Body of pancreas (tissue), 4 donors: ENCODE results near the gene CCDC34. TPM values are rescaled to one million over a fixed set of nuclear protein-coding genes. Genes with fewer than 3 reads are reported as not detected.

Experiments
- ATAC-seq: fragments of 150-250 bp; one replicate; pipeline ENCODE4 v1.9.1; 2016
- DNase-seq, 4 donors: peaks; one replicate each; pipeline ENCODE4 v3.0.0-alpha.2; 2019
- H3K27ac ChIP-seq, 4 donors: fragments of 200-600 bp; sonication (generic); 1 replicate in 3 of 4; 2 replicates in 1 of 4; pipeline versions ENCODE4 v1.5.1 to v1.6.1; 2016 to 2019; ENCODE audit warnings: mild to moderate bottlenecking in 1 of 4, mixed read lengths in 1 of 4, moderate library complexity in 1 of 4
- H3K27me3 ChIP-seq, 2 donors: fragments of 200-600 bp; sonication (generic); one replicate each; pipeline ENCODE4 v1.6.0; 2016; ENCODE audit warnings: mild to moderate bottlenecking in 1 of 2
- H3K36me3 ChIP-seq, 2 donors: fragments of 200-600 bp; sonication (generic); replicated peaks in 1 of 2; 2 replicates each; pipeline ENCODE4 v1.5.1; 2016; ENCODE audit warnings: low read depth in 2 of 2; ENCODE audit not compliant: insufficient read depth in 1 of 2
- H3K4me1 ChIP-seq: fragments of 200-600 bp; sonication (generic); one replicate; pipeline ENCODE4 v1.6.0; 2016
- H3K4me3 ChIP-seq, 2 donors: fragments of 200-600 bp; sonication (generic); 1 replicate in 1 of 2; 2 replicates in 1 of 2; pipeline ENCODE4 v1.5.1; 2016 to 2019
- H3K9me3 ChIP-seq, 3 donors: fragments of 200-600 bp; sonication (generic); 1 replicate in 2 of 3; 2 replicates in 1 of 3; pipeline ENCODE4 v1.5.1; 2016
- CTCF ChIP-seq, 7 experiments: fragments of 450-650 bp in 4 of 7; fragments of 200-600 bp in 3 of 7; sonication (generic) in 3 of 7; IDR thresholded peaks; one replicate each; pipeline ENCODE4 v1.5.1; 2016 to 2019; ENCODE audit warnings: antibody characterized with exemption in 7 of 7
- POLR2A ChIP-seq, 3 donors: fragments of 450-650 bp; IDR thresholded peaks; one replicate each; pipeline ENCODE4 v1.6.1; 2016; ENCODE audit warnings: antibody characterized with exemption in 3 of 3, mild to moderate bottlenecking in 2 of 3
- WGBS, 2 donors: methylation state at CpG; one replicate each; pipeline ENCODE4 v1.1.5; 2017; 5-methylcytosine and 5-hydroxymethylcytosine counted together
- intact Hi-C: fragments of 100-400 bp; cut with DNase I; formaldehyde crosslinking; loops from one replicate; pipeline ENCODE4 v1.15.1; 2023
- total RNA-seq, 2 donors: library from RNA; depleted of rRNA; stranded (reverse); fragments of >200 nt; gene quantifications; one replicate each; pipeline ENCODE4 v1.1.0, GENCODE V29; 2016

Gene CCDC34
- total RNA-seq, 2 donors from 2014 or later: 3.6 to 5.9 TPM

GRCh38 chr11:27405134-27405533 lies 42.1 kb upstream of the CCDC34 start:
- intact Hi-C loops: no loop called here
- peaks cover 84% of the 10 kb centered on the region for H3K4me1 ChIP-seq

DNA sequence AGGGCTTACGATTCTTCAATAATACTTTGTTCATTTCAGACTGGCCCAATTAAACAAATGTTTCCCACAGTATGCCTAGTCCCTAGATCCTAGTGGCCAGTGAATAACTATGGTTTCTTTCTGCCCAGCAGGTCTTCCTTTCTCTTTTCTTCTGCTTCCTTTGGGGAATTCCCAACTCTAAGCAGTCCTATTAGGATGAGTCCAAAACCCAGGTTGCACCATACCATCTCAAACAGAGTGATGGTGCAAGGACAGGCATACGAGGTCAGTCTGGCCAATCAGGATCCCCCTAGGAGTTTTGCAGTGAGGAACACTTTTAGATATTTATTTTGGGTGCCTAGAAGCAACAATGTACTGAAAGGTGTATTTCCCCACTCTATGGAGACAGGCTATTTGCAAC lies 41.4 kb upstream of the CCDC34 start:
- intact Hi-C loops: no loop called here
- 74 to 78% methylated on average over 2 of the region's 2 CpGs for WGBS, 2 donors
- DNase-seq (no peak), ATAC-seq (no peak)
- Histone ChIP-seq H3K27ac (peak overlapping the region in 1 of 4 donors; percentile 26), H3K27me3 (no peaks in the 10 kb centered on the region), H3K4me3 (no peak overlapping the region), H3K9me3 (no peaks in the 10 kb centered on the region), H3K4me1 (peaks cover 83% of the 10 kb centered on the region), H3K36me3 (no peaks in the 10 kb centered on the region)
- TF ChIP-seq POLR2A (IDR thresholded peaks at IDR 0.05) (no peak), CTCF (IDR thresholded peaks at IDR 0.05) (no peak)

More at GRCh38 chr11:27405134-27405533, 42.1 kb upstream of the CCDC34 start:
- 56 to 61% methylated on average over 3 of the region's 3 CpGs for WGBS, 2 donors
- H3K9me3 ChIP-seq: no peaks in the 10 kb centered on the region
- no peak overlapping the region for H3K4me3 ChIP-seq
- H3K27ac ChIP-seq: peak overlapping the region in 2 of 4 donors; percentile 4 to 26
- TF ChIP-seq POLR2A (IDR thresholded peaks at IDR 0.05) (no peak), CTCF (IDR thresholded peaks at IDR 0.05) (no peak)
- no peak for ATAC-seq
- H3K36me3 ChIP-seq: no peaks in the 10 kb centered on the region
- no peaks in the 10 kb centered on the region for H3K27me3 ChIP-seq
- no peak for DNase-seq

DNA sequence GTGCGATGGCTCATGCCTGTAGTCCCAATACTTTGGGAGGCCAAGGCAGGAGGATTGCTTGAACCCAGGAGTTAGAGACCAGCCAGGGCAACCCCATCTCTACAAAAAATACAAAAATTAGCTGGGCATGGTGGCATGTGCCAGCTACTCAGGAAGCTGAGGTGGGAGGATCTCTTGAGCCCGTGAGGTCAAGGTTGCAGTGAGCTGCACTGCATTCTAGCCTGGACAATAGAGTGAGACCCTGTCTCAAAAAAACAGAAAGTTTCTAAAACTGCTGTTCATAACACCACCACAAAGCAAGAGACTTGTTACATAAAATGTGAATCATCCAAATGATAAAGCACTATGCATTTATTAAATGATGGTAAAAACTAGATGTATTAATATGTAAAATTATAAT lies 40.2 kb upstream of the CCDC34 start:
- DNase-seq (no peak), ATAC-seq (no peak)
- no peaks in the 10 kb centered on the region for H3K36me3 ChIP-seq
- H3K4me1 ChIP-seq: peaks cover 83% of the 10 kb centered on the region
- peak overlapping the region in 3 of 4 donors; percentile 68 to 73 (median 71) for H3K27ac ChIP-seq
- WGBS, 2 donors: 80 to 90% methylated on average over 2 of the region's 2 CpGs
- H3K4me3 ChIP-seq: no peak overlapping the region
- no peaks in the 10 kb centered on the region for H3K27me3 ChIP-seq
- no peaks in the 10 kb centered on the region for H3K9me3 ChIP-seq
- intact Hi-C loops: no loop called here
- TF ChIP-seq CTCF (IDR thresholded peaks at IDR 0.05) (no peak), POLR2A (IDR thresholded peaks at IDR 0.05) (no peak)

- Histone ChIP-seq H3K9me3 (no peaks in the 10 kb centered on the region), H3K27me3 (no peaks in the 10 kb centered on the region), H3K27ac (peak overlapping the region; percentile 41 to 73 (median 70)), H3K4me1 (peaks cover 85% of the 10 kb centered on the region), H3K4me3 (no peak overlapping the region), H3K36me3 (no peaks in the 10 kb centered on the region)
- 78 to 82% methylated on average over 2 of the region's 2 CpGs for WGBS, 2 donors
- intact Hi-C loops: no loop called here
- TF ChIP-seq POLR2A (IDR thresholded peaks at IDR 0.05): no peak
- no peak for TF ChIP-seq CTCF (IDR thresholded peaks at IDR 0.05)
- ATAC-seq: no peak
- DNase-seq: no peak
These were observed 39.4 kb upstream of the CCDC34 start for GRCh38 chr11:27402450-27402849.

DNA sequence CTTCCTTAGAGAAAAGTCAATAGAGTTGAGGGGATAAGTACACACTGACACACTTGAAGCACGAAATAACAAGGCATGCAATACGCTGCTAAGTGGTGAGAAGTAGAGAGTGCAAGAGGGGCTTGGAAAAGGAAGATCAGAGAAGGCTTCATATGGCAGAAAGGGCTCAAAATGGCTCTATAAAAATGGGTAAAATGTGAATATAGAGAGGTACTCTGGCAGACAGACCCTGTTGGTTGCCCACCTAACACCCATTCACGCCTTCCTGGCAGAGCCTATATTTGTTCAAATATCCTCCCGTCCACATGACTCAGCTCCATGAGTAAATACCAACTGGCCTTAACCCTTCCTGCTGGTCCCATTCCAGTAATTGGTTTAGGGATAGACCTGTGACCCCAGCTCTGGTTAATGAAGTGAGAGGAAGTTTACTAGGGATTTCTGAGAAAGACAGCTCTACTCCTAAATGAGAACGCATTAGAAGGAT lies 38.9 kb upstream of the CCDC34 start:
- no peaks in the 10 kb centered on the region for H3K9me3 ChIP-seq
- no peaks in the 10 kb centered on the region for H3K27me3 ChIP-seq
- peak; percentile 61 for ATAC-seq
- DNase-seq: peak in 1 of 4 donors; percentile 29
- intact Hi-C loops: no loop called here
- H3K4me1 ChIP-seq: peaks cover 85% of the 10 kb centered on the region
- H3K4me3 ChIP-seq: no peak overlapping the region
- H3K36me3 ChIP-seq: no peaks in the 10 kb centered on the region
- H3K27ac ChIP-seq: peak overlapping the region; percentile 41 to 73 (median 70)
- no peak for TF ChIP-seq POLR2A (IDR thresholded peaks at IDR 0.05)
- TF ChIP-seq CTCF (IDR thresholded peaks at IDR 0.05): no peak
- 35 to 37% methylated on average over 5 of the region's 5 CpGs for WGBS, 2 donors
